GM04503 (cell line): ENCODE data around the gene C16orf92.
"Not testable (repeated sequence)": the region's sequence is repeated elsewhere in the genome, so short reads cannot be mapped to it uniquely, and the experiment has no call there.

ENCODE experiments used
- DNase-seq: peaks from one replicate; pipeline ENCODE4 v3.0.0-alpha.2; 2012; ENCODE audit warnings: low read depth

C16orf92 gene

DNA sequence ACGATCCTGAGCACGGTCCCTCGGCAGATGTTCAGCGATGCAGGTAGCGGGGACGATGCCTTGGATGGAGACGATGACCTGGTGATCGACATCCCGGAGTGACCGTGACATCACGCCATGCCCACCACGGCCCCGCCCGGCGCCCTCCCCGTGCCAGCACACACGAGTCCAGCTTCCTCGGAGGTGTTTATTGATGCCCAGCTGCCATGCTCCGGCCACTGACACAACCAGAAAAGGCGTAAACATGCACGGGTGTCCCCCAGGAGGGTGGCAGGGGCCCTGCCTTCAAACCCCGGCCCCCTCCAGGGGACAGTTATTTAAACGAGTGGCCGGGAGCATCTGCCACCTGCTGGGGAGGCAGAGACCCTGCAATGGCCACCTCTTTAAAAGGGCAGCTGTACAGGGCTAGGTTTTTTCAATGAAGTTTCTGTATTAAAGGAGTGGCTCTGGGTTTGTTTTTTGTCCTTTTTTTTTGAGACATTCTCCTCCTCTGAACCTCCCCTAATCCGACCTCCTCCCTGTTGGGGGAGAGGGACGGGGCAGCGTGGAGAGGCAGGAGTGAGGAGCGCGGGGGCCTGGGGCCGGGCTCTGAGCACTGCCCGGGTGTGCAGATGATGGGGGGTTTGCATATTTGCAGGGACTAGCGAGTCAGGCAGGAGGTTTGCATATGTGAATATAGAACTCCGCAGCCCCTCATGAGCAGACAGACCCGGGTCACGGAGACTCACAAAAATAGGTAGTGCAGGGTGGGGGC lies 17.5 kb upstream of the C16orf92 start:
- DNase-seq: no peak

DNA sequence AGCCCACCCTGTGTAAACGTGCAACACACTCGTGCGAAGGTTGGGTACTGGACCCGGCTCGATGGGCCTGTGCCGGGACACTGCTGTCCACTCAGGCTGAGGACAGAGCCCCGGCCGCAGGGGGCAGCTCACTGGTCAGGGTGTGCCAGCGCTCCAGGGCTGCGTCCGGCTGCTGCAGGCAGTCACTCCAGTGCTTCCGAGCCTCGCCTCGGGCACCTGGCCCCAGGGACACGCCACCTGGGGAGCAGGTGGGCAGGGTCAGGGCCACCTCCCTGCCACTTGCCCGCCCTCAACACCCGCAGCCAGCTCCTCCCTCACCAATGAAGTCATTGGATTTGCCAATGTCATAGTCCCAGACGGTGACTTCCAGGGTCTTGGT lies 16.9 kb upstream of the C16orf92 start:
- no peak for DNase-seq

DNA sequence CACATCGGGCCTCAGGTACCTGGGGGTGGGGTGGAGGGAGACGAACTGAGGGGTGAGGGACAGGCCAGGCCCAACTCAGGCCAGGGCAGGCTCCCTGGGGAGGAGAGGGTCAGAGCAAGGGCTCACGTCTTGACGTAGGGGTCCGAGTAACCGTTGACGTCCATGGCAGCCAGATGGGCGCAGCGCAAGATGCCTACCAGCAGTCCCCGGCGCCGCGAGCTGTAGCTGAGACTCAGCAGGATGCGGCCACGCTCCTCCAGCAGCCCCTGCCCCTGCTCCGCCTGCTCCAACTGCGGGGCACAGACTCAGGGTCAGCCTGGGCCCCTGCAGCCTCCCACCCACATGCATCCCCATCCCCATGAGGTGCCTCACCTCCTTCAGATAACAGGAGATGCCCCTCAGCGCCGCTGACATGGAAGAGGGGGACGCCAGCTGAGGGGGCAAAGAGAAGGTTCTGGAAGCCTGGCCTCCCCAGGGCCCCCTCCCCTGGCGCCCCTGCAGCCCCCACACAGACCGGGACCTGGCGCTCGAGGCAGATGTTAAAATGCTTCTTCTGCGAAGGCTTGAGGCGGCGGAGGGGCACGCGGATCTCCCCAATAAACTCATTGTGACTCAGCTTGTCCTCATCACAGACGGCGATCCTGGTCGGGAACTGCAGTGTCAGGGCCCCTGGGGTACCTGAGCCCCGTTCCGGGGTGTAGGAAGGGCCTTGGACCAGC lies 16.2 kb upstream of the C16orf92 start:
- DNase-seq: no peak

DNA sequence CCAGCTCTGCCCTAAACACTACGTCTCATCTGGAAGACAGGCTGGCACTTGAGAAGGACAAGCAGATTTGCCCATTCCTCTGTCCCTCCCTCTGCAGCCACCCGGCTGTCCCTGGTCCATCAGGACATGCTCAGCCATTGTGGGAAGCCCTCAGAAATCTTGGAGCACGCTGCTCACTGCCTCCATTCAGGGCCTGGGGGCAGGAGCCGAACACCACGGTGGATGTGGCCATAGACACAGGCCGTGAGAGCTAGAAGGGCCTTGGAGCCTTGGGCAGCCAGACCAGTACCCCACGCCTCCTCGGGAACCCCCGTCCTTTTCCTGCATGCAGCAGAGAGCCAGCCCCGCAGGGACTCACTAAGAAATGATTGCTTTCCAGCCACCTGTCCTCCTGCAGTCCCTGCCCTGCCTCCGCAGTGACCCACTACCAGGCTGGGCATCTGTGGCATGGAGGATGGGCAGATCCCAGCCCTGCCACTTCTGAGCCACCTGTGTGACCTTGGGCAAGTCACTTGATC lies 15.6 kb upstream of the C16orf92 start:
- no peak for DNase-seq

DNA sequence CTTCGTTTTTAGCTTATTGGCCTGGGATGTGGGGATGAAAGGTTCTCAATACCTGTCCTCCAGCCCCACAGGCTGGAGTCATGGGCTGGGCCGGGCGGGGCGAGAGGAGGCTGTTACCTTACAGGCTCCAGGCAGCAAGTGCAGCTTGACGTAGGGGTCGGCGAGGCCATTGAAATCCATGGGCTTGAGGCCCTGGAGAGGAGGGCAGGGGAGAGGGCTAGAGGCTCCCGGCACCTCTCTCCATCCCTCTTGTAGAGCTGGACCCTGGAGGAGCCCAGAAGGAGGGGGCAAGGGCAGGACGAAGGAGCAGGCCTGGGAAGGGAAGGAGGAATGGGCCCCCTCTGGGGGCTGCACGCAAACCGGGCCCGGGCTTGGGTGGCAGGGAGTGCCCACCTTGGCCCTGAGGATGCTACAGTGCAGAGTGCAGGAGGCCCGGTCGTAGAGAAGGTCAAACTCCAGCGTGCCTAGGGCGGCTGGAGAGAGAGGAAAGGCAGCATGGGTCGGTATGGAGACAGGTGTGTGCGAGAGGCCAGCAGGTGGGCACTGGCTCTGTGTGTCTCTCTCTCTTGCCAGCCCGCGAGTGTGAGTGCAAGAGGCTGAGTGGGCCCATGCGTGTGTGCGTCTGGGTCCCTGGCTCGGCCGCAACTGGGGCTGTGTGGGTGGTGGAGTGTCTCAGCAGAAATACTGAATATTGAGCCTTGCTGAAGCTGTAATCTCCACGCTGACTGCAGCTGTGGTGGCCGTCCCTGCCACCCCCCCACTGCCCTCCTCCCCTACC lies 13.7 kb upstream of the C16orf92 start:
- no peak for DNase-seq

DNA sequence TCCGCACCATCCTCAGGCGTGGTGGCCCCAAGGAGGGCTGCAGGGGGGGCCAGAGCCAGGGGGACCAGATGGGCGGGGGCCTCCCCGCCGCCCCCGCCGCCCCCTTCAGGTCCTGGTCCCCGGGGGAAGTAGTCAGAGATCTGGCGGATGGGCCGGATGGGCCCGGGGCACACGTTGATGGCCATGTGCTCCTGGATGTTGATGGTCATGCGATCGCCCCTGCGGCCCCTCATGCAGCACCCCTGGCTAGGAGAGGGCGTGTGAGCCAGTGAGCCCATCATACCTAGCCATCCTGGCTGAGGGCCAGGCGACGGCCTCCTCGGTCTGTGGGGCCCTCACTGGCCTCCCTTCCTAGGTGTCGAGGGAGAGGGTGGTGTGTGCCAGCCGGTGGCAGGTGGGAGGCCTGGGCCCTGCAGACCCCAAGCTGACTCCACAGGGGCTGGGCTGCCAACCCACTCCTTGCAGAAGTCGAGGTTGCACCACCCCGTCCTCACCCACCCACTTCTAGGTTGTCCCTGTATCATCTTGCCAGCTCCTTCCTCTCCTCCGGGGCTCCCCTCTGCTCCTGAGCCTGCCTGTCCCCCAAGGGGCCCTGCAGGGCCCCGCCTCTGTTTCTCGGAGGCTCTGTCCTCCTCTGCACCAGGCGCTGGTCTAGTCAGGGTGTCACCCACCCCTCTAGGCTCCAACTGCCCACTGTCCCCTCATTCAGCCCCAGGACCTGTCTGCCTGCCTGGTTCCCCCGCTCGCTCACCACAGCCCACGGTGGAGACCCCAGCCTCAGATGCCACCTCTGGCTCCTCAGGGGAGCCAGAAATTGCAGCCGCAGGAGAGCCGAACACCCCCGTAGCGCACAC lies 12.8 kb upstream of the C16orf92 start:
- DNase-seq: no peak

DNA sequence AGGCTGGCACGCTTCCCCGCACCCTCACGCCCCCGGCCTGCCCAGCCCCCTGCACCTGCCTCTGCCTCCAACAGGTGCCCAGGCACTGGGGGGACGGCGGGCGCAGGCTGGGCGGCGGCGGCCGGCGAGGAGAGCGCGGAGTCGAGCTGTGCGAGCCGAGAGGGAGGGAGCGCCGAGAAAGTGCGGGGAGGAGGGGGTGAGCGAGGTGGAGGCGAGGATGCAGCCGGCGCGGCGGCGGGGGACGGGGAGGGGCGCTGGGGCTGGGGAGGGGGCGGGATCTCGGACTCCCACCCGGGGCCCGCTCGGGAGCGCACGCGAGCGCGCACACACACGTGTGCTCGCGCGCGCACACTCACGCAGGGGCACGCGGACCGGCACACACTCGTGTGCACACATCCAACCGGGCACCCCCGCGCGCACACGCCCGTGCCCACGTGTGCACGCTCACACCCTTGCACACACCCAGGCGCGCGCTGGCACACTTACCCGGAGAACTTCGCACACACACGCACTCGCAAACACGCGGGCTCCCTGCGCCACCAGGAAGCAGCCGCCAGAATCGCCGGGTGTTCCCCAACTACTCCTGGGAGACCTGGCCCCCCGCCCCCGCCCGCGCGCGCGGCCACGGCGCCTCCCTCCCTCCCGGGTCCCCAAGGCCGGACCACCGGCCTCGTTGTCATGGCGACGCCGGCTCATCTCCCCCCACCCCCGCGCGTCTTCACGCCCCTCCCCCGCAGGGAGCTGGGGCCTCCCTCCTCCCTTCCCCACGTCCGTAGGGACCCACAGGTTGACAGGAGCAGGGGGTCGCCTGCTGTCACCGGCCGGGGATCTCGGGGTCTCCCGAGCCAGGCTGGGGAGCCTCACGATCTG lies 11.9 kb upstream of the C16orf92 start, which contains the start of gene DOC2A:
DOC2A (minus strand) TSS at position 184 of the 870 bp plus-strand sequence. CDS start 805 bp downstream, outside the sequence.
- no peak for DNase-seq

DNA sequence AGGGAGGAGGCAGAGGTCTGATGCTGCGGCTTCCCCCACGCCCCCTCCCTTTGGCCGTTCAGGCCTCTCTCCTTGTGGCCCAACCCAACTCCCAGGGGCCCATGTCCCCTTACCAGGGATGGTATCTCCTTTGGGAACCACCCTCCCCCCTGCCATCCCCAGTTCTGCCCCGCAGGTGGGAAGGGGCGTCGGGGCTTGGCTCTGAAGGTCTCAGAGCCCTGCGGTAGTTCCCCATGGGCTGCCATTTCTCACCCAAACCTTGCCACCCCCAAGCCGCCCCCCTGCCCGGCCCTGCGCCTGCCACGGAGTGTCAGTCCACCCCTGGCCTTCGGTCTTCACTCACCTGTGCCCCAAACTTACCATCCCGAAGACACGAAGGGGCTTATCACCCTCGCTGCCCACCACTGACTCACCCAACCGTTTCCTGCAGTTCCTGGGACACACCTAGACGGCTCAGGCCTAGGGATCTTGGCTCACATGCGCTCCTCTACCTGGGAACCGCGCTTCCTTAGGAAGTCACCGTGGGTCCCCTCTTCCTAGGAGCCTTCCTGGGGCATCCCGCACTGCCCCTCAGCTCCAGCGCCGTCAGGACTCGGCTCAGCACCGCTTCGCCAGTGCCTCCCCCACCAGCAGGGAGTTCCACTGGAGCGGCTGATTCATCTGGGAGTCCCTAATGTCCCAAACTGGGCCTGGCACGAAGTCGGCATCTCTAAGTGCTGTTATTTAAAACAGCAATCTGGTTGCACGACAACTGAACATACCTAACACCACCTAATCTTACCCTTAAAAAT lies 11.1 kb upstream of the C16orf92 start:
- no peak for DNase-seq

DNA sequence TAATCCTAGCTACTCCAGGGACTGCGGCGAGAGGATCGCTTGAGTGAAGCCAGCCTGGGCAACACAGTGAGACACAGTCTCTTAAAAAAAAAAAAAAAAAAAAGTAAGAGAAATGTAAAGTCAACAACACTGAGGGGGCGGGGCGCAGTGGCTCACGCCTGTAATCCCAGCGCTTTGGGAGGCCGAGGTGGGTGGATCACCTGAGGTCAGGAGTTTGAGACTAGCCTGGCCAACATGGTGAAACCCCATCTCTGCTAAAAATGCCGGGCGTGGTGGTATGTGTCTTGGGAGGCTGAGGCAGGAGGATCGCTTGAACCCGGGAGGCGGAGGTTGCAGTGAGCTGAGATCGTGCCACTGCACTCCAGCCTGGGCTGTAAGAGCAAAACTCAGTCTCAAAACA lies 10.4 kb upstream of the C16orf92 start:
- not testable (repeated sequence) for DNase-seq

DNA sequence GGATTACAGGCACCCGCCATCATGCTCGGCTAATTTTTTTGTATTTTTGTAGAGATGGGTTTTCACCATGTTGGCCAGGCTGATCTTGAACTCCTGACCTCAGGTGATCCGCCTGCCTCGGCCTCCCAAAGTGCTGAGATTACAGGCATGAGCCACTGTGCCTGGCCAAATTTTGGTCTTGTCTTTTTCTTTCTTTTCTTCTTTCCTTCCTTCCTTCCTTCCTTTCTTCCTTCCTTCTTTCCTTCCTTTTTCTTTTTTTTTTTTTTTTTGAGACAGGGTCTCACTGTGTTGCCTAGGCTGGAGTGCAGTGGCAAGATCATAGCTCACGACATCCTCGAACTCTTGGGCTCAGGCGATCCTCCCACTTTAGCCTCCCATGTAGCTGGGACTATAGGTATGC lies 7.5 kb upstream of the C16orf92 start:
- DNase-seq: not testable (repeated sequence)

DNA sequence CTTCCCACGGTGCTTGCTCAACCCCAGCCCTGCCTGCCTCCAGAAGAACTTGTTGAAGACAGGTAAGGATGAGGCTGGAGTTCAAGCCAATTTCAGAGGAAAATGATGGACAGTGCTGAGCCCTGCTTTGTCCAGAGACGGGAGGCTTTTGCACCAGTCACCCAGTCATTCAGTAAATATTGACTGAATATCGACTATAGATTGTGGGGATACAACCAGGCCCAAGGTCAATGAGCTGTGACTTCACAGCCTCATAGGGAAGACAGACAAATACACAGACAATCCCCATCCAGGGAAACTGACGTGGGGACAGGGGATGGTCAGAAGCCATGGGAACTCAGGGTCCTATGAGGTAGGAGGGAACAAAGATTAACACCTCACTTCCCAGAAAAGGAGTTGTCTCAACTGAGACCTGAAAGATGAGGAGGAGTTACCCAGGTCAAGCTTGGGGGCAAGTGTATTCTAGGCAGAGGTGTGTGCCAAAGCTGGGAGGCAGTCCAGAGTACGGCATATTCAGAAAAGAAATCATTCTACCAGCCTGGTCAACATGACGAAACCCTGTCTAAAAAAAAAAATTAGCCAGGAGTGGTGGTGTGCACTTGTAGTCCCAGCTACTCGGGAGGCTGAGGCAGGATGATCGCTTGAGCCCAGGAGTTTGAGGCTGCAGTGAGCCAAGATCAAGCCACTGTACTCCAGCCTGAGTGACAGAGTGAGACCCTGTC lies 6.3 kb upstream of the C16orf92 start:
- DNase-seq: no peak

DNA sequence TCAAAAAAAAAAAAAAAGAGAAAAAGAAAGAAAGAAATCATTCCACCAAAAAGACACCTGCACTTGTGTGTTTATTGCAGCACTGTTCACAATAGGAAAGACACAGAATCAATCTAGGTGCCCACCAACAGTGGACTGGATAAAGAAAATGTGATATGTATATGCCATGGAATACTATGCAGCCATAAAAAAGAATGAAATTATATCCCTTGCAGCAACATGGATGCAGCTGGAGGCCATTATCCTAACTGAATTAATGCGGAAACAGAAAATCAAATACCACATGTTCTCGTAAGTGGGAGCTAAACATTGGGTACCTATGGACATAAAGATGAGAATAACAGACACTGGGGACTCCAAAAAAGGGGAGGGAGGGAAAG lies 5.7 kb upstream of the C16orf92 start:
- DNase-seq: no peak

DNA sequence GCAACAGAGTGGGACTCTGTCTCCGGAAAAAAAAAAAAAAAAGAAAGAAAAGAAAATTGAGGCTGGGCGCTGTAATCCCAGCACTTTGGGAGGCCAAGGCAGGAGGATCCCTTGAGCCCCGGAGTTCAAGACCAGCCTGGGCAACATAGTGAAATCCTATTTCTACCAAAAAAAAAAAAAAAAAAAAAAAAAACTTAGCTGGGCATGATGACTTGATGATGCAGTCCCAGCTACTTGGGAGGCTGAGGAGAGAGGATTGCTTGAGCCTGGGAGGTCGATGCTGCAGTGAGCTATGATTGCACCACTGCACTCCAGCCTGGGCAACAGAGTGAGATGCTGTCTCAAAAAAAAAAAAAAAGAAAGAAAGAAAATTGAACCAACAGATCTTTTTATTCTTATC lies 5.1 kb upstream of the C16orf92 start:
- DNase-seq: not testable (repeated sequence)

DNA sequence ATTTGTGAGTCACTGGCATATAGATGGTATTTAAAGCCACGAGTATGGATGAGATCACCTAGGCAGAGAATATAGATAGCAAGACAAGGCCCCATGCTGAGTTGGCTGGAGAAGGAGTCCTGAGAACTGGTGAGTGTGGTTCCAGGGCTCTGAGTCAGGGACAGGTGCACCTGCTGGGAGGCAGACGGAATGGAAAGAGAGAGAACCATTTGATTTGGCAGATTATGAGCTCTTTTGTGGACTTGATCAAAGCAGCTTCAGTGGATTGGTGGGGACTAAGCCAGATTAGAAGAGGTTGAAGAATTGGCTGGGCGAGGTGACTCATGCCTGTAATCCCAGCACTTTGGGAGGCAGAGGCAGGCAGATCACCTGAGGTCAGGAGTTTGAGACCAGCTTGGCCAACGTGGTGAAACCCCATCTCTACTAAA lies 4.3 kb upstream of the C16orf92 start:
- DNase-seq: no peak

DNA sequence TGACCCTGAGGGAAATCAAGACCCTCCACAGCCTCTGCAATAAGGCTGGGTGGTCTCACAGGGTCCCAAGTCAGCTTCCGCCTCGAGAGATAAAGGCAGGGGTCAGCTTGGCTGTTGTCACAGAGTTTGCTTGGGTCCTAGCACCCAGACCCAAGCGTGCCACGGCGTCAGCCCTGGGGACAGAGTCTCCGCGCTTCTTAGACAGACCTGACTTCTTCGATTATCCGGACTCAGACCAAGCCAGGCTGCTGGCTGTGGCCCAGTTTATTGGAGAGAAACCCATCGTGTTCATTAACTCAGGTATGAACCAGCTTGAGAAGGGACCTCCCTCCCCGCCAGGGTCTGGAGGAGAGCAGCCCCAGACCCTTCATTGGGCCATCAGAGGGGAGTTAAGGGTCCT lies 588 bp downstream of the C16orf92 start:
- no peak for DNase-seq

DNA sequence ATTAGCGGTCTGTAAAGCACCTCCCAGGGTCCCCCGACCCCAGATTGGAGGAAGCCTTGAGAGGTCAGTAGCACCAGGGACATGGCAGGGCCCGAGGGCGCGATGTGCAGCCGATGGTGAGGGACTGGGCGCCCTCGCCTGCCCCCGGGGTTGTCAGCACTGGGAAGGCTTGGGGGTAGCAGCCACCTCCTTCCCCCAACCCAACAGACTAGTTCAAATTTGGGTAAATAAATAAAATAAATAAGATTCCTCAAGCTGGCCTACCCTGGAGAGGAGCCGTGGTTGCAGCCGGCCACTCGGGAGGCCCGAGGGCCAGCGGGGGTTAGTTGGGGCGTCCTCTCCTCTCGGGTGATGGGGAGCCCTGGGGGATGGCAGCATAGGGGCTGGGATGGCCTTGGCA lies 1.5 kb downstream of the C16orf92 start:
- no peak for DNase-seq

DNA sequence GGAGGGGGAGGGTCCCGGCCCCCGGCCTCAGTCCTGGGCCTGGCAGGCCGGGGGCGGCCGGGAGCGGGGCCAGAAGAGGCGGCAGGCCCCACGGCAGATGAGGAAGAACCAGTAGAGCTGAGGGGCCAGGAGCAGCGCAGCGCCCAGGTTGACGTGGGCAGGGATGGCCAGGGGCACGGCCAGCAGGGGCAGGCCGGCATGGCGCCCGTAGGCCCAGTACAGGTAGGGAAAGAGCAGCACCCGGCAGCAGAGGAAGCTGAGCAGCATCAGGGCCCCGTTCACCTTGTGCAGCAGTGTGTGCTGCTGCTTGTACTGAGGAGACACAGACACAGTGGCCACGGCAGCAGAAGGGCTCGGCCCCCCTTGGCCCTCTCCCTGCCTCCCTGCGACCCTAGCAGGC lies 2.2 kb downstream of the C16orf92 start:
- no peak for DNase-seq

DNA sequence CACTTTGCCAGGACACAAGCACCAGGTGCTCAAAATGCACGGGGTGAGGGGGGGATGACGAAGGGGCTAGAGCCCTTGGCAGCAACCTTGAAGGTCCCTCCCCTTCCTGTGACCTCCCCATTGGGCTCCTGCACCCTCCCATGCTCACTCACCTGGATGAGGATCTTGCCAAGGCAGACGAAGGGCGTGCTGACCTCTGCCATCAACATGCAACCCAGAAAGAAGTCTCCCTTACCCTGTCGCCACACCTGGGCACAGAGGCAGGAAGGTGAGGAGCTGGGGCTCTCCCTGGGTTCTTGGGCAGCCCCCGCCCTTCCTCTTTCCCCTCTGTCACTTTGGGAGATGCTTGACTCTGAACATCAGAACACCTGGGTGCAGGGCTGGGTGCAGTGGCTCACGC lies 2.6 kb downstream of the C16orf92 start:
- DNase-seq: no peak

DNA sequence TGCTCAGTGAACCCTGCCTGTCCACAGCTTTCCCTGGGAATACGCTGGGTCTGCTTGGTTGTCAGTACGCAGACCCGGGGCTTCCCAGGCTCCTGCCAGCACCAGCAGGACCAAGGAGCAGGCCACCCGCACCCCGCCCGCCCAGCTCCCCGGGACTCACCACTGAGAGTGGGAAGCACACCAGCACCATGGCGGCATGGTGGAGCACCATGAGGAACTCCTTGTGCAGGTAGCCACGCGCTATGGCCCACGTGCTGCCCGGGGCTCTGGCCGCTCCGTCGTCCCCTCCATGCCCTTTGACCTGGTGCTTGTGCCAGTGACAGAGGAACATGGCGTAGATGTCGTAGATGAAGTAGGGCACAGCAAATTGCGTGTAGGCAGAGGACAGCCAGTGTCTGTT lies 3.5 kb downstream of the C16orf92 start:
- DNase-seq: no peak
